ENCODE measurements around the gene CTXN1.

DNA sequence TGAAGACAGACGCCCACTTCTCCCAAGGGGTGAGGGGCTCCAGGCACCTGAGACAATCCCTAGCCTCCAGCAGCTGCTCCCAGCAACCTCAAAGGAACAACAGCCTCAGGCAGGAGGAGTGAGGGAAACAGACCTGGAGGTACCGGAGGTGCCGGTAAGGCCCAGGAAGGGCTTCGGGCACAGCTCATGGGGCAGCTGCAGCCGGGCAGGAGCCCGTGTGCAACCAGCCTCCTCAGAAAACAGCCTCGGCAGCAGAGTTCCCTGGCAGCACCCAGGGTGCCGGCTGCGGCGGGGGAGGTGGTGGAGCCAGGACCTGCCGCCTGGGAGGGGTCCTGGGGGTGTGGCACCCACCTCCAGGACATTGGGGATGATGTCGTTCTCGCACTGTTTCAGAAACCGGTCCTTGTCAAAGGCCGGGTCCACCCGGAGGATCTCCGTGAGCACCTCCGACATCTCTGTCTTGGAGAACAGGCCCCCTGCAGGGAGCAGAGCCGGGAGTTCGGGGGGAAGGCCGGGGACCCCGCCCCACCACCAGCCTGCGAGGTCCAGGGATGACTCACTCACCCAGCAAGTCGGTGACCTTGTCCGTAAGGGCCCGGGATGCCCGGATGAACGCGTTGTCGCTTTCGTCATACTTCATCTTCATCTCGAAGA is 6.5 kb upstream of the CTXN1 start:
- TF ChIP-seq, protein P1, sequence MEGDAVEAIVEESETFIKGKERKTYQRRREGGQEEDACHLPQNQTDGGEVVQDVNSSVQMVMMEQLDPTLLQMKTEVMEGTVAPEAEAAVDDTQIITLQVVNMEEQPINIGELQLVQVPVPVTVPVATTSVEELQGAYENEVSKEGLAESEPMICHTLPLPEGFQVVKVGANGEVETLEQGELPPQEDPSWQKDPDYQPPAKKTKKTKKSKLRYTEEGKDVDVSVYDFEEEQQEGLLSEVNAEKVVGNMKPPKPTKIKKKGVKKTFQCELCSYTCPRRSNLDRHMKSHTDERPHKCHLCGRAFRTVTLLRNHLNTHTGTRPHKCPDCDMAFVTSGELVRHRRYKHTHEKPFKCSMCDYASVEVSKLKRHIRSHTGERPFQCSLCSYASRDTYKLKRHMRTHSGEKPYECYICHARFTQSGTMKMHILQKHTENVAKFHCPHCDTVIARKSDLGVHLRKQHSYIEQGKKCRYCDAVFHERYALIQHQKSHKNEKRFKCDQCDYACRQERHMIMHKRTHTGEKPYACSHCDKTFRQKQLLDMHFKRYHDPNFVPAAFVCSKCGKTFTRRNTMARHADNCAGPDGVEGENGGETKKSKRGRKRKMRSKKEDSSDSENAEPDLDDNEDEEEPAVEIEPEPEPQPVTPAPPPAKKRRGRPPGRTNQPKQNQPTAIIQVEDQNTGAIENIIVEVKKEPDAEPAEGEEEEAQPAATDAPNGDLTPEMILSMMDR (IDR thresholded peaks at IDR 0.05): no peak
- TF ChIP-seq POLR2A (IDR thresholded peaks at IDR 0.05): no peak

Data from thyroid gland (tissue), 4 donors.